BLaER1 (cell line): ENCODE results near the gene RNF151.
A peak's percentile ranks its signal among the peaks of the same experiment; 100 is the strongest.

Experiments
- H3K27ac ChIP-seq: shearing (Covaris generic); formaldehyde crosslinking; 2 replicates; pipeline ENCODE4 v1.8.1; 2022
- H3K27me3 ChIP-seq: shearing (Covaris generic); formaldehyde crosslinking; 2 replicates; pipeline ENCODE4 v1.8.1; 2022
- H3K36me3 ChIP-seq: shearing (Covaris generic); formaldehyde crosslinking; 2 replicates; pipeline ENCODE4 v1.8.1; 2022
- H3K4me1 ChIP-seq: shearing (Covaris generic); formaldehyde crosslinking; 2 replicates; pipeline ENCODE4 v1.8.1; 2022
- H3K4me2 ChIP-seq: shearing (Covaris generic); formaldehyde crosslinking; 2 replicates; pipeline ENCODE4 v1.8.1; 2022
- H3K4me3 ChIP-seq: shearing (Covaris generic); formaldehyde crosslinking; 2 replicates; pipeline ENCODE4 v1.8.1; 2022
- H3K9ac ChIP-seq: shearing (Covaris generic); formaldehyde crosslinking; 2 replicates; pipeline ENCODE4 v1.8.1; 2022
- H3K9me3 ChIP-seq: shearing (Covaris generic); formaldehyde crosslinking; 2 replicates; pipeline ENCODE4 v1.8.1; 2022
- H4K20me1 ChIP-seq: shearing (Covaris generic); formaldehyde crosslinking; 2 replicates; pipeline ENCODE4 v1.8.1; 2022
- Cebpa-rat ChIP-seq: shearing (Covaris generic); IDR thresholded peaks from 2 replicates; pipeline ENCODE4 v1.8.1; 2022

Gene RNF151

GRCh38 chr16:2015947-2016208 is 49.2 kb downstream of the RNF151 start:
- Histone ChIP-seq H3K27me3 (peaks cover 32% of the 10 kb centered on the region), H3K27ac (no peak overlapping the region), H3K9me3 (no peaks in the 10 kb centered on the region), H3K4me1 (peaks cover 36% of the 10 kb centered on the region), H3K4me2 (peak overlapping the region; percentile 33; the same call in 1 of the 2 replicates), H3K36me3 (no peaks in the 10 kb centered on the region), H3K4me3 (no peak overlapping the region), H3K9ac (0 out of 2 replicates have a peak overlapping the region, but pooled peaks have one; percentile 2), H4K20me1 (0 out of 2 replicates have a peak, but pooled peaks cover 6% of the 10 kb centered on the region)
- TF ChIP-seq Cebpa-rat, result no peak

GRCh38 chr16:2016407-2016922 is 49.8 kb downstream of the RNF151 start:
- Histone ChIP-seq H3K36me3 (no peaks in the 10 kb centered on the region), H3K4me1 (peaks cover 36% of the 10 kb centered on the region), H3K4me2 (peak overlapping the region; percentile 33; the same call in 1 of the 2 replicates), H3K27me3 (peaks cover 38% of the 10 kb centered on the region), H4K20me1 (0 out of 2 replicates have a peak, but pooled peaks cover 6% of the 10 kb centered on the region), H3K27ac (no peak overlapping the region), H3K9ac (no peak overlapping the region), H3K9me3 (no peaks in the 10 kb centered on the region), H3K4me3 (no peak overlapping the region)
- no peak for TF ChIP-seq Cebpa-rat
